ENCODE measurements around the gene OAT.
"Not testable (repeated sequence)": the region's sequence is repeated elsewhere in the genome, so short reads cannot be mapped to it uniquely, and the experiment has no call there.

Gene OAT

GRCh38 chr10:124446830-124447750 is 28.4 kb upstream of the OAT start:
- Histone ChIP-seq H3K27me3 (ENCODE audit: control insufficient read depth, insufficient read depth, low read length) (peaks cover 71% of the 10 kb centered on the region), H3K36me3 (ENCODE audit: control insufficient read depth, insufficient read depth, low read length) (no peaks in the 10 kb centered on the region), H3K4me1 (ENCODE audit: control insufficient read depth, insufficient read depth, low read length) (peaks cover 34% of the 10 kb centered on the region), H3K4me3 (ENCODE audit: low read depth, low read length) (peak overlapping the region; percentile 66), H3K9me3 (ENCODE audit: control insufficient read depth, insufficient read depth, low read length) (no peaks in the 10 kb centered on the region), H3K9ac (ENCODE audit: low read depth, low read length) (no peak overlapping the region), H3K27ac (ENCODE audit: low read depth, low read length) (no peak overlapping the region)

GRCh38 chr10:124441694-124442093 is 23.0 kb upstream of the OAT start:
- not testable (repeated sequence) for H3K36me3 ChIP-seq (ENCODE audit: control insufficient read depth, insufficient read depth, low read length); H3K4me3 ChIP-seq (ENCODE audit: low read depth, low read length); H3K9ac ChIP-seq (ENCODE audit: low read depth, low read length); H3K9me3 ChIP-seq (ENCODE audit: control insufficient read depth, insufficient read depth, low read length); H3K4me1 ChIP-seq (ENCODE audit: control insufficient read depth, insufficient read depth, low read length); H3K27ac ChIP-seq (ENCODE audit: low read depth, low read length)
- peaks cover 21% of the 10 kb centered on the region for H3K27me3 ChIP-seq (ENCODE audit: control insufficient read depth, insufficient read depth, low read length)

GRCh38 chr10:124436191-124436638 is 17.5 kb upstream of the OAT start:
- H3K27ac ChIP-seq (ENCODE audit: low read depth, low read length), result no peak overlapping the region
- H3K4me3 ChIP-seq (ENCODE audit: low read depth, low read length), result no peak overlapping the region
- no peaks in the 10 kb centered on the region for H3K36me3 ChIP-seq (ENCODE audit: control insufficient read depth, insufficient read depth, low read length)
- H3K27me3 ChIP-seq (ENCODE audit: control insufficient read depth, insufficient read depth, low read length), result no peaks in the 10 kb centered on the region
- H3K4me1 ChIP-seq (ENCODE audit: control insufficient read depth, insufficient read depth, low read length), result no peaks in the 10 kb centered on the region
- H3K9me3 ChIP-seq (ENCODE audit: control insufficient read depth, insufficient read depth, low read length), result no peaks in the 10 kb centered on the region
- H3K9ac ChIP-seq (ENCODE audit: low read depth, low read length), result no peak overlapping the region

GRCh38 chr10:124435683-124436082 is 17.0 kb upstream of the OAT start:
- H3K27ac ChIP-seq (ENCODE audit: low read depth, low read length); H3K9me3 ChIP-seq (ENCODE audit: control insufficient read depth, insufficient read depth, low read length); H3K36me3 ChIP-seq (ENCODE audit: control insufficient read depth, insufficient read depth, low read length); H3K27me3 ChIP-seq (ENCODE audit: control insufficient read depth, insufficient read depth, low read length); H3K4me3 ChIP-seq (ENCODE audit: low read depth, low read length); H3K9ac ChIP-seq (ENCODE audit: low read depth, low read length); H3K4me1 ChIP-seq (ENCODE audit: control insufficient read depth, insufficient read depth, low read length): not testable (repeated sequence)

GRCh38 chr10:124433461-124433860 is 14.7 kb upstream of the OAT start:
- Histone ChIP-seq H3K27me3 (ENCODE audit: control insufficient read depth, insufficient read depth, low read length) (no peaks in the 10 kb centered on the region), H3K27ac (ENCODE audit: low read depth, low read length) (no peak overlapping the region), H3K9me3 (ENCODE audit: control insufficient read depth, insufficient read depth, low read length) (no peaks in the 10 kb centered on the region), H3K36me3 (ENCODE audit: control insufficient read depth, insufficient read depth, low read length) (no peaks in the 10 kb centered on the region), H3K4me3 (ENCODE audit: low read depth, low read length) (no peak overlapping the region), H3K4me1 (ENCODE audit: control insufficient read depth, insufficient read depth, low read length) (peaks cover 6% of the 10 kb centered on the region), H3K9ac (ENCODE audit: low read depth, low read length) (no peak overlapping the region)

- Histone ChIP-seq H3K4me1 (ENCODE audit: control insufficient read depth, insufficient read depth, low read length) (peaks cover 6% of the 10 kb centered on the region), H3K36me3 (ENCODE audit: control insufficient read depth, insufficient read depth, low read length) (no peaks in the 10 kb centered on the region), H3K4me3 (ENCODE audit: low read depth, low read length) (no peak overlapping the region), H3K9ac (ENCODE audit: low read depth, low read length) (no peak overlapping the region), H3K27ac (ENCODE audit: low read depth, low read length) (no peak overlapping the region), H3K9me3 (ENCODE audit: control insufficient read depth, insufficient read depth, low read length) (no peaks in the 10 kb centered on the region), H3K27me3 (ENCODE audit: control insufficient read depth, insufficient read depth, low read length) (no peaks in the 10 kb centered on the region)
Measured at GRCh38 chr10:124430077-124430476, 11.4 kb upstream of the OAT start.

GRCh38 chr10:124429576-124429975 is 10.9 kb upstream of the OAT start:
- H3K4me1 ChIP-seq (ENCODE audit: control insufficient read depth, insufficient read depth, low read length), result peaks cover 6% of the 10 kb centered on the region
- H3K9me3 ChIP-seq (ENCODE audit: control insufficient read depth, insufficient read depth, low read length), result no peaks in the 10 kb centered on the region
- H3K36me3 ChIP-seq (ENCODE audit: control insufficient read depth, insufficient read depth, low read length), result no peaks in the 10 kb centered on the region
- no peak overlapping the region for H3K4me3 ChIP-seq (ENCODE audit: low read depth, low read length)
- no peaks in the 10 kb centered on the region for H3K27me3 ChIP-seq (ENCODE audit: control insufficient read depth, insufficient read depth, low read length)
- H3K27ac ChIP-seq (ENCODE audit: low read depth, low read length), result no peak overlapping the region
- H3K9ac ChIP-seq (ENCODE audit: low read depth, low read length), result no peak overlapping the region

- Histone ChIP-seq H3K36me3 (ENCODE audit: control insufficient read depth, insufficient read depth, low read length) (no peaks in the 10 kb centered on the region), H3K27ac (ENCODE audit: low read depth, low read length) (no peak overlapping the region), H3K4me3 (ENCODE audit: low read depth, low read length) (no peak overlapping the region), H3K4me1 (ENCODE audit: control insufficient read depth, insufficient read depth, low read length) (peaks cover 9% of the 10 kb centered on the region), H3K27me3 (ENCODE audit: control insufficient read depth, insufficient read depth, low read length) (no peaks in the 10 kb centered on the region), H3K9ac (ENCODE audit: low read depth, low read length) (no peak overlapping the region), H3K9me3 (ENCODE audit: control insufficient read depth, insufficient read depth, low read length) (no peaks in the 10 kb centered on the region)
Measured at GRCh38 chr10:124428207-124428777, 9.6 kb upstream of the OAT start.

GRCh38 chr10:124425227-124425962 is 6.7 kb upstream of the OAT start:
- peaks cover 6% of the 10 kb centered on the region for H3K27me3 ChIP-seq (ENCODE audit: control insufficient read depth, insufficient read depth, low read length)
- no peak overlapping the region for H3K27ac ChIP-seq (ENCODE audit: low read depth, low read length)
- H3K9ac ChIP-seq (ENCODE audit: low read depth, low read length), result no peak overlapping the region
- H3K4me1 ChIP-seq (ENCODE audit: control insufficient read depth, insufficient read depth, low read length), result peaks cover 9% of the 10 kb centered on the region
- H3K36me3 ChIP-seq (ENCODE audit: control insufficient read depth, insufficient read depth, low read length), result no peaks in the 10 kb centered on the region
- no peaks in the 10 kb centered on the region for H3K9me3 ChIP-seq (ENCODE audit: control insufficient read depth, insufficient read depth, low read length)
- no peak overlapping the region for H3K4me3 ChIP-seq (ENCODE audit: low read depth, low read length)

GRCh38 chr10:124423813-124424212 is 5.1 kb upstream of the OAT start:
- H3K36me3 ChIP-seq (ENCODE audit: control insufficient read depth, insufficient read depth, low read length), result no peaks in the 10 kb centered on the region
- no peak overlapping the region for H3K4me3 ChIP-seq (ENCODE audit: low read depth, low read length)
- H3K9ac ChIP-seq (ENCODE audit: low read depth, low read length), result no peak overlapping the region
- no peak overlapping the region for H3K27ac ChIP-seq (ENCODE audit: low read depth, low read length)
- H3K4me1 ChIP-seq (ENCODE audit: control insufficient read depth, insufficient read depth, low read length), result peaks cover 6% of the 10 kb centered on the region; the same call in 1 of the 2 replicates
- H3K27me3 ChIP-seq (ENCODE audit: control insufficient read depth, insufficient read depth, low read length), result peaks cover 11% of the 10 kb centered on the region
- no peaks in the 10 kb centered on the region for H3K9me3 ChIP-seq (ENCODE audit: control insufficient read depth, insufficient read depth, low read length)

- no peak overlapping the region for H3K27ac ChIP-seq (ENCODE audit: low read depth, low read length)
- H3K9me3 ChIP-seq (ENCODE audit: control insufficient read depth, insufficient read depth, low read length), result no peaks in the 10 kb centered on the region
- no peak overlapping the region for H3K4me3 ChIP-seq (ENCODE audit: low read depth, low read length)
- H3K9ac ChIP-seq (ENCODE audit: low read depth, low read length), result no peak overlapping the region
- peaks cover 11% of the 10 kb centered on the region for H3K27me3 ChIP-seq (ENCODE audit: control insufficient read depth, insufficient read depth, low read length)
- H3K36me3 ChIP-seq (ENCODE audit: control insufficient read depth, insufficient read depth, low read length), result no peaks in the 10 kb centered on the region
- peaks cover 6% of the 10 kb centered on the region; the same call in 1 of the 2 replicates for H3K4me1 ChIP-seq (ENCODE audit: control insufficient read depth, insufficient read depth, low read length)
Measured at GRCh38 chr10:124422742-124423141, 4.0 kb upstream of the OAT start.
